H9 (cell line): ENCODE data around the gene RPLP2. TPM values are rescaled to one million over a fixed set of nuclear protein-coding genes. Genes with fewer than 3 reads are reported as not detected.

Experiments used
- DNase-seq: peaks from one replicate; pipeline ENCODE4 v3.0.0-alpha.2; 2017
- H2AFZ ChIP-seq: one replicate; pipeline ENCODE4 v1.6.1; 2013; ENCODE audit warnings: mild to moderate bottlenecking, low read length, control low read depth, moderate library complexity
- H2AK5ac ChIP-seq: 2 replicates; pipeline ENCODE4 v1.6.1; 2013; ENCODE audit warnings: low read length, control low read depth, mixed read lengths; ENCODE audit not compliant: insufficient read length
- H2BK120ac ChIP-seq: one replicate; pipeline ENCODE4 v1.6.1; 2013; ENCODE audit warnings: low read depth, mild to moderate bottlenecking, low read length, control low read depth, inconsistent platforms; ENCODE audit not compliant: poor library complexity, severe bottlenecking
- H2BK12ac ChIP-seq: 2 replicates; pipeline ENCODE4 v1.6.1; 2013; ENCODE audit warnings: low read length, control low read depth, mixed read lengths, low read depth; ENCODE audit not compliant: insufficient read length
- H2BK15ac ChIP-seq: 2 replicates; pipeline ENCODE4 v1.6.1; 2013; ENCODE audit warnings: low read depth, low read length, control low read depth
- H2BK20ac ChIP-seq: one replicate; pipeline ENCODE4 v1.6.1; 2013; ENCODE audit warnings: low read depth, mild to moderate bottlenecking, low read length, control low read depth, inconsistent platforms; ENCODE audit not compliant: poor library complexity, severe bottlenecking
- H2BK5ac ChIP-seq: 2 replicates; pipeline ENCODE4 v1.6.1; 2013; ENCODE audit warnings: low read length, control low read depth, mixed read lengths; ENCODE audit not compliant: insufficient read length
- H3K14ac ChIP-seq: 2 replicates; pipeline ENCODE4 v1.6.1; 2013; ENCODE audit warnings: low read length, control low read depth; ENCODE audit not compliant: insufficient read depth
- H3K18ac ChIP-seq: 2 replicates; pipeline ENCODE4 v1.6.1; 2013; ENCODE audit warnings: low read depth, mild to moderate bottlenecking, mixed read lengths, low read length, control low read depth; ENCODE audit not compliant: insufficient read length
- H3K23ac ChIP-seq: 2 replicates; pipeline ENCODE4 v1.6.1; 2013; ENCODE audit warnings: low read length, control low read depth, mixed read lengths, low read depth; ENCODE audit not compliant: insufficient read length
- H3K23me2 ChIP-seq: 2 replicates; pipeline ENCODE4 v1.6.1; 2013; ENCODE audit warnings: low read depth, mild to moderate bottlenecking, mixed read lengths, low read length, control low read depth; ENCODE audit not compliant: insufficient read length, poor library complexity, severe bottlenecking
- H3K27ac ChIP-seq: 2 replicates; pipeline ENCODE4 v1.5.1; 2013; ENCODE audit warnings: low read length, control low read depth, mixed read lengths, low read depth; ENCODE audit not compliant: insufficient read length
- H3K27me3 ChIP-seq: 2 replicates; pipeline ENCODE4 v1.6.1; 2013; ENCODE audit warnings: low read length, control low read depth, inconsistent platforms; ENCODE audit not compliant: insufficient read depth
- H3K4ac ChIP-seq: 2 replicates; pipeline ENCODE4 v1.6.1; 2013; ENCODE audit warnings: low read depth, mild to moderate bottlenecking, control low read depth, inconsistent platforms, low read length, moderate library complexity
- H3K4me1 ChIP-seq: 2 replicates; pipeline ENCODE4 v1.6.1; 2013; ENCODE audit warnings: low read length, control low read depth, inconsistent platforms; ENCODE audit not compliant: insufficient read depth
- H3K4me2 ChIP-seq: 2 replicates; pipeline ENCODE4 v1.6.1; 2013; ENCODE audit warnings: low read length, control low read depth, mixed read lengths; ENCODE audit not compliant: insufficient read length, insufficient read depth
- H3K56ac ChIP-seq: 2 replicates; pipeline ENCODE4 v1.6.1; 2013; ENCODE audit warnings: low read depth, mild to moderate bottlenecking, mixed read lengths, low read length, control low read depth; ENCODE audit not compliant: insufficient read length
- H3K79me1 ChIP-seq: 2 replicates; pipeline ENCODE4 v1.6.1; 2013; ENCODE audit warnings: low read depth, mild to moderate bottlenecking, moderate library complexity, low read length, control low read depth, inconsistent platforms; ENCODE audit not compliant: insufficient read depth, poor library complexity, severe bottlenecking
- H3K79me2 ChIP-seq: 2 replicates; pipeline ENCODE4 v1.6.1; 2013; ENCODE audit warnings: low read length, control low read depth, inconsistent platforms; ENCODE audit not compliant: insufficient read depth
- H3K9ac ChIP-seq: 2 replicates; pipeline ENCODE4 v1.6.1; 2013; ENCODE audit warnings: low read length, control low read depth, mixed read lengths; ENCODE audit not compliant: insufficient read length; ENCODE audit errors: extremely low read depth
- H3K9me3 ChIP-seq: one replicate; pipeline ENCODE4 v1.6.1; 2013; ENCODE audit warnings: low read depth, low read length, inconsistent platforms; ENCODE audit not compliant: control insufficient read depth
- H3T11ph ChIP-seq: one replicate; pipeline ENCODE4 v1.6.1; 2013; ENCODE audit warnings: mild to moderate bottlenecking, low read length, control low read depth, inconsistent platforms
- H4K20me1 ChIP-seq: one replicate; pipeline ENCODE4 v1.6.1; 2013; ENCODE audit not compliant: control insufficient read depth, insufficient read length, insufficient read depth
- H4K5ac ChIP-seq: 2 replicates; pipeline ENCODE4 v1.6.1; 2013; ENCODE audit warnings: low read depth, mild to moderate bottlenecking, mixed read lengths, low read length, control low read depth; ENCODE audit not compliant: insufficient read length
- H4K8ac ChIP-seq: replicated peaks from 2 replicates; pipeline ENCODE4 v1.6.1; 2013; ENCODE audit warnings: low read length, control low read depth, mixed read lengths, low read depth; ENCODE audit not compliant: insufficient read length
- H4K91ac ChIP-seq: 2 replicates; pipeline ENCODE4 v1.6.1; 2013; ENCODE audit warnings: low read depth, mild to moderate bottlenecking, moderate library complexity, mixed read lengths, low read length, control low read depth; ENCODE audit not compliant: insufficient read length
- H3K27ac Mint-ChIP-seq, 3 experiments: 2 replicates in 2 of 3; 3 replicates in 1 of 3; pipeline ENCODE4 v1.8.0; 2020 to 2021; ENCODE audit warnings: mixed read lengths in 3 of 3, mild to moderate bottlenecking in 1 of 3, moderate library complexity in 1 of 3
- H3K27me3 Mint-ChIP-seq: 2 replicates; pipeline ENCODE4 v1.8.0; 2021; ENCODE audit warnings: low read depth, mild to moderate bottlenecking, moderate library complexity, mixed read lengths
- H3K36me3 Mint-ChIP-seq, 3 experiments: 2 replicates in 2 of 3; 3 replicates in 1 of 3; pipeline ENCODE4 v1.8.0; 2020 to 2021; ENCODE audit warnings: low read depth in 3 of 3, mixed read lengths in 3 of 3; ENCODE audit not compliant: insufficient read depth in 1 of 3
- H3K4me1 Mint-ChIP-seq, 2 experiments: 2 replicates each; pipeline ENCODE4 v1.8.0; 2020; ENCODE audit warnings: mixed read lengths in 2 of 2
- H3K4me3 Mint-ChIP-seq, 2 experiments: 2 replicates in 1 of 2; 3 replicates in 1 of 2; pipeline ENCODE4 v1.8.0; 2020 to 2021; ENCODE audit warnings: mild to moderate bottlenecking in 2 of 2, mixed read lengths in 2 of 2, moderate library complexity in 1 of 2
- H3K9me3 Mint-ChIP-seq, 2 experiments: 2 replicates in 1 of 2; 3 replicates in 1 of 2; pipeline ENCODE4 v1.8.0; 2020; ENCODE audit warnings: mild to moderate bottlenecking in 2 of 2, mixed read lengths in 2 of 2, moderate library complexity in 1 of 2
- WGBS: extraction: QIAGEN DNeasy Blood & Tissue Kit; methylation state at CpG from one replicate; pipeline ENCODE4 v1.1.7; 2013; ENCODE audit warnings: missing lambda C conversion rate, low lambda C conversion rate, mixed read lengths; ENCODE audit not compliant: insufficient read length; ENCODE audit errors: extremely low coverage; 5-methylcytosine and 5-hydroxymethylcytosine counted together
- total RNA-seq: library from RNA; stranded (reverse); gene quantifications from 2 replicates; pipeline ENCODE4 v1.2.1, GENCODE V29; 2021
- TF ChIP-seq, protein P1 (sequence below): fragments of 200-600 bp; sonication (generic); conservative IDR thresholded peaks from 3 replicates; pipeline ENCODE4 v1.8.0; 2021; ENCODE audit warnings: antibody characterized with exemption, mild to moderate bottlenecking

RPLP2 gene
- total RNA-seq, 1 experiment from 2014 or later, result 2,138 TPM

- peaks cover 11 to 42% of the 10 kb centered on the region in 2 experiments for H3K4me1 Mint-ChIP-seq
- Histone ChIP-seq H3K23ac (no peak overlapping the region), H3K23me2 (peaks cover 23% of the 10 kb centered on the region), H3K18ac (no peak overlapping the region), H3K79me1 (no peaks in the 10 kb centered on the region), H2BK120ac (no peak overlapping the region), H4K5ac (no peak overlapping the region), H3K27ac (no peak overlapping the region), H2BK12ac (no peak overlapping the region), H3K4ac (no peak overlapping the region), H2BK15ac (no peak overlapping the region), H2BK5ac (no peak overlapping the region), H3K4me1 (peaks cover 2% of the 10 kb centered on the region; the same call in 1 of the 2 replicates), H2AFZ (no peak overlapping the region), H3K14ac (no peak overlapping the region), H2AK5ac (no peak overlapping the region), H4K91ac (no peak overlapping the region), H3T11ph (no peak overlapping the region), H4K20me1 (peaks cover 6% of the 10 kb centered on the region), H3K4me2 (peak overlapping the region; percentile 0), H3K79me2 (no peaks in the 10 kb centered on the region), H3K9ac (no peak overlapping the region), H3K56ac (no peak overlapping the region), H3K27me3 (no peaks in the 10 kb centered on the region; the same call in 1 of the 2 replicates), H2BK20ac (no peak overlapping the region), H4K8ac (no peak overlapping the region), H3K9me3 (no peaks in the 10 kb centered on the region)
- H3K9me3 Mint-ChIP-seq, result no peaks in the 10 kb centered on the region
- TF ChIP-seq, protein P1, sequence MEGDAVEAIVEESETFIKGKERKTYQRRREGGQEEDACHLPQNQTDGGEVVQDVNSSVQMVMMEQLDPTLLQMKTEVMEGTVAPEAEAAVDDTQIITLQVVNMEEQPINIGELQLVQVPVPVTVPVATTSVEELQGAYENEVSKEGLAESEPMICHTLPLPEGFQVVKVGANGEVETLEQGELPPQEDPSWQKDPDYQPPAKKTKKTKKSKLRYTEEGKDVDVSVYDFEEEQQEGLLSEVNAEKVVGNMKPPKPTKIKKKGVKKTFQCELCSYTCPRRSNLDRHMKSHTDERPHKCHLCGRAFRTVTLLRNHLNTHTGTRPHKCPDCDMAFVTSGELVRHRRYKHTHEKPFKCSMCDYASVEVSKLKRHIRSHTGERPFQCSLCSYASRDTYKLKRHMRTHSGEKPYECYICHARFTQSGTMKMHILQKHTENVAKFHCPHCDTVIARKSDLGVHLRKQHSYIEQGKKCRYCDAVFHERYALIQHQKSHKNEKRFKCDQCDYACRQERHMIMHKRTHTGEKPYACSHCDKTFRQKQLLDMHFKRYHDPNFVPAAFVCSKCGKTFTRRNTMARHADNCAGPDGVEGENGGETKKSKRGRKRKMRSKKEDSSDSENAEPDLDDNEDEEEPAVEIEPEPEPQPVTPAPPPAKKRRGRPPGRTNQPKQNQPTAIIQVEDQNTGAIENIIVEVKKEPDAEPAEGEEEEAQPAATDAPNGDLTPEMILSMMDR, result peak; percentile 88
- no peaks in the 10 kb centered on the region for H3K36me3 Mint-ChIP-seq
- DNase-seq, result peak; percentile 65
- peak overlapping the region; percentile 36 to 72 for H3K4me3 Mint-ChIP-seq
- peaks cover 7% of the 10 kb centered on the region for H3K27me3 Mint-ChIP-seq
- WGBS, result no CpG with 5 or more reads among the region's 14 CpGs
- no peak overlapping the region for H3K27ac Mint-ChIP-seq
These were observed 38.7 kb downstream of the RPLP2 start for GRCh38 chr11:848380-848931.
